ENCODE data around the gene ARPP21. TPM values are rescaled to one million over a fixed set of nuclear protein-coding genes. Genes with fewer than 3 reads are reported as not detected.

The ARPP21 gene
- total RNA-seq, 1 donor from 2014 or later, result not detected

GRCh38 chr3:35680866-35681650 lies 41.7 kb downstream of the ARPP21 start:
- DNase-seq, result no peak

GRCh38 chr3:35685153-35685552 lies 45.8 kb downstream of the ARPP21 start:
- Mint-ChIP-seq H3K4me3 (no peak overlapping the region), H3K4me1 (peaks cover 12% of the 10 kb centered on the region), H3K9me3 (no peaks in the 10 kb centered on the region), H3K27me3 (no peaks in the 10 kb centered on the region), H3K36me3 (ENCODE audit: low read depth) (no peaks in the 10 kb centered on the region), H3K27ac (no peak overlapping the region)
- no peak for DNase-seq
- TF ChIP-seq CTCF (IDR thresholded peaks at IDR 0.05), result no peak
- ChIA-PET POLR2A (no interaction called here), CTCF (interaction anchor here (0.7 kb wide), 1 partner anchor 1898 kb away, joined by 3 read pairs; no protein-coding TSS in a partner anchor)
- intact Hi-C loops (cut with micrococcal nuclease), result no loop called here
- no peak for ATAC-seq (ENCODE audit: low read depth)

More at GRCh38 chr3:35680866-35681650, 41.7 kb downstream of the ARPP21 start:
- intact Hi-C loops (cut with micrococcal nuclease), result no loop called here
- H3K4me3 Mint-ChIP-seq, result no peak overlapping the region
- no peak for TF ChIP-seq CTCF (IDR thresholded peaks at IDR 0.05)
- ChIA-PET CTCF (no interaction called here), POLR2A (no interaction called here)
- H3K27ac Mint-ChIP-seq, result no peak overlapping the region
- H3K36me3 Mint-ChIP-seq (ENCODE audit: low read depth), result no peaks in the 10 kb centered on the region
- no peaks in the 10 kb centered on the region for H3K27me3 Mint-ChIP-seq
- no peak for ATAC-seq (ENCODE audit: low read depth)
- H3K4me1 Mint-ChIP-seq, result peaks cover 12% of the 10 kb centered on the region
- H3K9me3 Mint-ChIP-seq, result no peaks in the 10 kb centered on the region

- Mint-ChIP-seq H3K36me3 (ENCODE audit: low read depth) (no peaks in the 10 kb centered on the region), H3K27ac (no peak overlapping the region), H3K4me1 (no peaks in the 10 kb centered on the region), H3K27me3 (no peaks in the 10 kb centered on the region), H3K9me3 (no peaks in the 10 kb centered on the region), H3K4me3 (no peak overlapping the region)
- no peak for DNase-seq
- no peak for ATAC-seq (ENCODE audit: low read depth)
- ChIA-PET POLR2A (no interaction called here), CTCF (no interaction called here)
- intact Hi-C loops (cut with micrococcal nuclease), result no loop called here
- no peak for TF ChIP-seq CTCF (IDR thresholded peaks at IDR 0.05)
These were observed 49.5 kb downstream of the ARPP21 start for GRCh38 chr3:35688826-35689225.

GRCh38 chr3:35690271-35690670 lies 50.9 kb downstream of the ARPP21 start:
- Mint-ChIP-seq H3K36me3 (ENCODE audit: low read depth) (no peaks in the 10 kb centered on the region), H3K4me1 (no peaks in the 10 kb centered on the region), H3K27me3 (no peaks in the 10 kb centered on the region), H3K9me3 (no peaks in the 10 kb centered on the region), H3K27ac (no peak overlapping the region), H3K4me3 (no peak overlapping the region)
- CTCF ChIA-PET, result no interaction called here
- no peak for DNase-seq
- no peak for ATAC-seq (ENCODE audit: low read depth)
- TF ChIP-seq CTCF (IDR thresholded peaks at IDR 0.05), result no peak
- POLR2A ChIA-PET, result no interaction called here
- intact Hi-C loops (cut with micrococcal nuclease), result no loop called here

- no peak overlapping the region for H3K4me3 Mint-ChIP-seq
These were observed 66.6 kb downstream of the ARPP21 start for GRCh38 chr3:35705904-35706303.

More at GRCh38 chr3:35705904-35706303, 66.6 kb downstream of the ARPP21 start:
- no peak overlapping the region for H3K27ac Mint-ChIP-seq
- ChIA-PET POLR2A (no interaction called here), CTCF (no interaction called here)
- H3K9me3 Mint-ChIP-seq, result no peaks in the 10 kb centered on the region
- no peak for TF ChIP-seq CTCF (IDR thresholded peaks at IDR 0.05)
- ATAC-seq (ENCODE audit: low read depth) (no peak), DNase-seq (no peak)
- no peaks in the 10 kb centered on the region for H3K4me1 Mint-ChIP-seq
- intact Hi-C loops (cut with micrococcal nuclease), result no loop called here
- H3K27me3 Mint-ChIP-seq, result no peaks in the 10 kb centered on the region
- H3K36me3 Mint-ChIP-seq (ENCODE audit: low read depth), result no peaks in the 10 kb centered on the region
